HepG2 (cell line): ENCODE data around the gene TCFL5. TPM values are rescaled to one million over a fixed set of nuclear protein-coding genes. Genes with fewer than 3 reads are reported as not detected.

Experiments used
- ATF7-NPFF ChIP-seq: sonication (generic); formaldehyde crosslinking; IDR thresholded peaks from 2 replicates; pipeline ENCODE4 v1.8.1; 2023; ENCODE audit warnings: mild to moderate bottlenecking, low read depth, missing genetic modification reagents, moderate library complexity
- BHLHE40 ChIP-seq: IDR thresholded peaks from 2 replicates; pipeline ENCODE4 v1.6.1; 2011; ENCODE audit warnings: low read length, improper control_type of control experiment
- BRCA1 ChIP-seq: sonication (generic); formaldehyde crosslinking; IDR thresholded peaks from 2 replicates; pipeline ENCODE4 v1.4.0; 2020; ENCODE audit warnings: missing genetic modification reagents
- CCDC6 ChIP-seq: sonication (generic); formaldehyde crosslinking; IDR thresholded peaks from 2 replicates; pipeline ENCODE4 v1.8.1; 2022; ENCODE audit warnings: mild to moderate bottlenecking, missing genetic modification reagents, moderate library complexity
- CEBPB ChIP-seq: IDR thresholded peaks from 2 replicates; pipeline ENCODE4 v1.6.1; 2011; ENCODE audit warnings: low read depth, low read length, improper control_type of control experiment, borderline replicate concordance
- CHD4 ChIP-seq: fragments of 200-600 bp; sonication (generic); IDR thresholded peaks from 2 replicates; pipeline ENCODE4 v1.7.0; 2017; ENCODE audit warnings: mild to moderate bottlenecking, low read length, borderline replicate concordance
- ELF4 ChIP-seq: sonication (generic); formaldehyde crosslinking; IDR thresholded peaks from 2 replicates; pipeline ENCODE4 v1.5.0; 2020; ENCODE audit warnings: missing genetic modification reagents, mild to moderate bottlenecking, moderate library complexity, borderline replicate concordance
- KAT8 ChIP-seq: IDR thresholded peaks from 2 replicates; pipeline ENCODE4 v1.6.1; 2016; ENCODE audit warnings: missing genetic modification reagents, missing compliant biosample characterization
- NBN ChIP-seq: fragments of 450-650 bp; conservative IDR thresholded peaks from 2 replicates; pipeline ENCODE4 v1.6.1; 2017
- TGIF2 ChIP-seq: IDR thresholded peaks from 2 replicates; pipeline ENCODE4 v1.6.1; 2016; ENCODE audit warnings: control low read depth, missing compliant biosample characterization
- ZC3H13 ChIP-seq: sonication (generic); formaldehyde crosslinking; IDR thresholded peaks from 2 replicates; pipeline ENCODE4 v1.8.1; 2023; ENCODE audit warnings: mild to moderate bottlenecking, missing genetic modification reagents, moderate library complexity
- ZFX ChIP-seq: sonication (generic); formaldehyde crosslinking; IDR thresholded peaks from 2 replicates; pipeline ENCODE4 v1.4.0; 2020; ENCODE audit warnings: mild to moderate bottlenecking, low read depth, missing genetic modification reagents, moderate library complexity
- ZMYM3 ChIP-seq: sonication (generic); formaldehyde crosslinking; IDR thresholded peaks from 2 replicates; pipeline ENCODE4 v1.5.1; 2020; ENCODE audit warnings: mild to moderate bottlenecking, missing genetic modification reagents
- ZNF12 ChIP-seq: sonication (generic); formaldehyde crosslinking; IDR thresholded peaks from 2 replicates; pipeline ENCODE4 v1.5.0; 2020; ENCODE audit warnings: missing genetic modification reagents
- ZNF256 ChIP-seq: sonication (generic); formaldehyde crosslinking; conservative IDR thresholded peaks from 2 replicates; pipeline ENCODE4 v1.4.0; 2020; ENCODE audit warnings: missing genetic modification reagents
- ZNF496 ChIP-seq: sonication (generic); formaldehyde crosslinking; IDR thresholded peaks from 2 replicates; pipeline ENCODE4 v1.8.1; 2023; ENCODE audit warnings: mild to moderate bottlenecking, moderate library complexity, missing genetic modification reagents; ENCODE audit not compliant: insufficient replicate concordance
- ZNF749 ChIP-seq: sonication (generic); formaldehyde crosslinking; IDR thresholded peaks from 2 replicates; pipeline ENCODE4 v1.8.0; 2022; ENCODE audit warnings: mild to moderate bottlenecking, missing genetic modification reagents, moderate library complexity, borderline replicate concordance
- polyA plus RNA-seq, 8 experiments: library from polyadenylated mRNA; depleted of rRNA in 3 of 8; stranded (reverse) in 7 of 8; unstranded in 1 of 8; fragments of >200 nt; fragmentation: Illumina TruSeq in 4 of 8; extraction: Trizol in 4 of 8; gene quantifications; 2 replicates each; pipeline versions ENCODE4 v1.2.1 to v1.2.3, GENCODE V29; 2011 to 2016; ENCODE audit warnings: low read depth in 4 of 8, missing spikeins in 1 of 8, mixed read lengths in 1 of 8; ENCODE audit not compliant: insufficient read depth in 1 of 8
- total RNA-seq, 5 experiments: library from RNA; depleted of rRNA; stranded (reverse); fragments of >200 nt; fragmentation: Illumina TruSeq; extraction: Trizol; gene quantifications; 2 replicates each; pipeline ENCODE4 v1.2.3, GENCODE V29; 2016; ENCODE audit warnings: low read depth in 1 of 5
- TF ChIP-seq, protein P1 (sequence below): sonication (generic); formaldehyde crosslinking; IDR thresholded peaks from 2 replicates; pipeline ENCODE4 v1.5.1; 2020; ENCODE audit warnings: mild to moderate bottlenecking, missing genetic modification reagents, borderline replicate concordance
- TF ChIP-seq, protein P2 (sequence below): sonication (generic); formaldehyde crosslinking; IDR thresholded peaks from 2 replicates; pipeline ENCODE4 v1.4.0; 2020; ENCODE audit warnings: missing genetic modification reagents
- TF ChIP-seq, protein P3 (sequence below): sonication (generic); formaldehyde crosslinking; conservative IDR thresholded peaks from 2 replicates; pipeline ENCODE4 v1.5.0; 2020; ENCODE audit warnings: missing genetic modification reagents

TCFL5 gene
- total and polyA plus RNA-seq, 2 of the 13 experiments (the other 11 are each of a cell fraction or from before 2014, with no cell fraction given): 14.8 to 20.0 TPM

DNA sequence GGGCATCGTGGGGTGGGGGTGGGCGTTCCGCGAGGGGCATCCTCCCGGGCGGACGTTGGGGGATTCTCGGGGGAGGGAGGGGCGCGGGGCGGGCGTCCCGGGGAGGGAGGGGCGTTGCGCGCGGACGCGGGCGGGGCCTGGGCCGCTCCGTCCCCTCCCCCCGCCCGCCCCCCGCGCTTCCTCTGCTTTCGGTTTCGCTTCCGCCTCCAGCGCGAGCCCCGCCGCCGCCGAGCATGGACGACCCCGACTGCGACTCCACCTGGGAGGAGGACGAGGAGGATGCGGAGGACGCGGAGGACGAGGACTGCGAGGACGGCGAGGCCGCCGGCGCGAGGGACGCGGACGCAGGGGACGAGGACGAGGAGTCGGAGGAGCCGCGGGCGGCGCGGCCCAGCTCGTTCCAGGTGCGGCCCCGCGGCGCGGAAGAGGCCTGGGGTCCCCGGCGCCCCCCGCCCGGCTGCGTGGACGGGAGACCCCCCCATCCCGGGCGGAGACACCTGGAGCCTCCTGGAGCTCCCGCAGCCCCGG, 56.9 kb downstream of the TCFL5 start, which contains the start of gene OGFR (continued):
- TF ChIP-seq, protein P1, sequence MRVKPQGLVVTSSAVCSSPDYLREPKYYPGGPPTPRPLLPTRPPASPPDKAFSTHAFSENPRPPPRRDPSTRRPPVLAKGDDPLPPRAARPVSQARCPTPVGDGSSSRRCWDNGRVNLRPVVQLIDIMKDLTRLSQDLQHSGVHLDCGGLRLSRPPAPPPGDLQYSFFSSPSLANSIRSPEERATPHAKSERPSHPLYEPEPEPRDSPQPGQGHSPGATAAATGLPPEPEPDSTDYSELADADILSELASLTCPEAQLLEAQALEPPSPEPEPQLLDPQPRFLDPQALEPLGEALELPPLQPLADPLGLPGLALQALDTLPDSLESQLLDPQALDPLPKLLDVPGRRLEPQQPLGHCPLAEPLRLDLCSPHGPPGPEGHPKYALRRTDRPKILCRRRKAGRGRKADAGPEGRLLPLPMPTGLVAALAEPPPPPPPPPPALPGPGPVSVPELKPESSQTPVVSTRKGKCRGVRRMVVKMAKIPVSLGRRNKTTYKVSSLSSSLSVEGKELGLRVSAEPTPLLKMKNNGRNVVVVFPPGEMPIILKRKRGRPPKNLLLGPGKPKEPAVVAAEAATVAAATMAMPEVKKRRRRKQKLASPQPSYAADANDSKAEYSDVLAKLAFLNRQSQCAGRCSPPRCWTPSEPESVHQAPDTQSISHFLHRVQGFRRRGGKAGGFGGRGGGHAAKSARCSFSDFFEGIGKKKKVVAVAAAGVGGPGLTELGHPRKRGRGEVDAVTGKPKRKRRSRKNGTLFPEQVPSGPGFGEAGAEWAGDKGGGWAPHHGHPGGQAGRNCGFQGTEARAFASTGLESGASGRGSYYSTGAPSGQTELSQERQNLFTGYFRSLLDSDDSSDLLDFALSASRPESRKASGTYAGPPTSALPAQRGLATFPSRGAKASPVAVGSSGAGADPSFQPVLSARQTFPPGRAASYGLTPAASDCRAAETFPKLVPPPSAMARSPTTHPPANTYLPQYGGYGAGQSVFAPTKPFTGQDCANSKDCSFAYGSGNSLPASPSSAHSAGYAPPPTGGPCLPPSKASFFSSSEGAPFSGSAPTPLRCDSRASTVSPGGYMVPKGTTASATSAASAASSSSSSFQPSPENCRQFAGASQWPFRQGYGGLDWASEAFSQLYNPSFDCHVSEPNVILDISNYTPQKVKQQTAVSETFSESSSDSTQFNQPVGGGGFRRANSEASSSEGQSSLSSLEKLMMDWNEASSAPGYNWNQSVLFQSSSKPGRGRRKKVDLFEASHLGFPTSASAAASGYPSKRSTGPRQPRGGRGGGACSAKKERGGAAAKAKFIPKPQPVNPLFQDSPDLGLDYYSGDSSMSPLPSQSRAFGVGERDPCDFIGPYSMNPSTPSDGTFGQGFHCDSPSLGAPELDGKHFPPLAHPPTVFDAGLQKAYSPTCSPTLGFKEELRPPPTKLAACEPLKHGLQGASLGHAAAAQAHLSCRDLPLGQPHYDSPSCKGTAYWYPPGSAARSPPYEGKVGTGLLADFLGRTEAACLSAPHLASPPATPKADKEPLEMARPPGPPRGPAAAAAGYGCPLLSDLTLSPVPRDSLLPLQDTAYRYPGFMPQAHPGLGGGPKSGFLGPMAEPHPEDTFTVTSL (CRISPR knock-in tag): no peak
- TF ChIP-seq CCDC6 (no peak; the same call in 1 of the 2 replicates), ZNF496 (CRISPR knock-in tag) (no peak), ZMYM3 (CRISPR knock-in tag) (no peak), ZNF12 (CRISPR knock-in tag) (no peak), TGIF2 (CRISPR knock-in tag) (peak; percentile 70; the same call in 1 of the 2 replicates), ZNF256 (CRISPR knock-in tag) (no peak), BHLHE40 (no peak), CEBPB (no peak), CHD4 (no peak), BRCA1 (no peak), ZNF749 (CRISPR knock-in tag) (no peak), ELF4 (CRISPR knock-in tag) (no peak), ATF7-NPFF (CRISPR knock-in tag) (no peak), NBN (no peak), KAT8 (0 out of 2 replicates have a peak, but pooled peaks have one; percentile 28), ZC3H13 (CRISPR knock-in tag) (peak; percentile 77; the same call in 1 of the 2 replicates), ZFX (peak; percentile 88)
- TF ChIP-seq, protein P2, sequence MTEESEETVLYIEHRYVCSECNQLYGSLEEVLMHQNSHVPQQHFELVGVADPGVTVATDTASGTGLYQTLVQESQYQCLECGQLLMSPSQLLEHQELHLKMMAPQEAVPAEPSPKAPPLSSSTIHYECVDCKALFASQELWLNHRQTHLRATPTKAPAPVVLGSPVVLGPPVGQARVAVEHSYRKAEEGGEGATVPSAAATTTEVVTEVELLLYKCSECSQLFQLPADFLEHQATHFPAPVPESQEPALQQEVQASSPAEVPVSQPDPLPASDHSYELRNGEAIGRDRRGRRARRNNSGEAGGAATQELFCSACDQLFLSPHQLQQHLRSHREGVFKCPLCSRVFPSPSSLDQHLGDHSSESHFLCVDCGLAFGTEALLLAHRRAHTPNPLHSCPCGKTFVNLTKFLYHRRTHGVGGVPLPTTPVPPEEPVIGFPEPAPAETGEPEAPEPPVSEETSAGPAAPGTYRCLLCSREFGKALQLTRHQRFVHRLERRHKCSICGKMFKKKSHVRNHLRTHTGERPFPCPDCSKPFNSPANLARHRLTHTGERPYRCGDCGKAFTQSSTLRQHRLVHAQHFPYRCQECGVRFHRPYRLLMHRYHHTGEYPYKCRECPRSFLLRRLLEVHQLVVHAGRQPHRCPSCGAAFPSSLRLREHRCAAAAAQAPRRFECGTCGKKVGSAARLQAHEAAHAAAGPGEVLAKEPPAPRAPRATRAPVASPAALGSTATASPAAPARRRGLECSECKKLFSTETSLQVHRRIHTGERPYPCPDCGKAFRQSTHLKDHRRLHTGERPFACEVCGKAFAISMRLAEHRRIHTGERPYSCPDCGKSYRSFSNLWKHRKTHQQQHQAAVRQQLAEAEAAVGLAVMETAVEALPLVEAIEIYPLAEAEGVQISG: peak; percentile 72
- TF ChIP-seq, protein P3, sequence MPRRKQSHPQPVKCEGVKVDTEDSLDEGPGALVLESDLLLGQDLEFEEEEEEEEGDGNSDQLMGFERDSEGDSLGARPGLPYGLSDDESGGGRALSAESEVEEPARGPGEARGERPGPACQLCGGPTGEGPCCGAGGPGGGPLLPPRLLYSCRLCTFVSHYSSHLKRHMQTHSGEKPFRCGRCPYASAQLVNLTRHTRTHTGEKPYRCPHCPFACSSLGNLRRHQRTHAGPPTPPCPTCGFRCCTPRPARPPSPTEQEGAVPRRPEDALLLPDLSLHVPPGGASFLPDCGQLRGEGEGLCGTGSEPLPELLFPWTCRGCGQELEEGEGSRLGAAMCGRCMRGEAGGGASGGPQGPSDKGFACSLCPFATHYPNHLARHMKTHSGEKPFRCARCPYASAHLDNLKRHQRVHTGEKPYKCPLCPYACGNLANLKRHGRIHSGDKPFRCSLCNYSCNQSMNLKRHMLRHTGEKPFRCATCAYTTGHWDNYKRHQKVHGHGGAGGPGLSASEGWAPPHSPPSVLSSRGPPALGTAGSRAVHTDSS: 0 out of 2 replicates have a peak, but pooled peaks have one; percentile 85
